WI38 (cell line): ENCODE results near the gene GLB1L2.

Experiments used
- H3K4me3 ChIP-seq: 2 replicates; pipeline ENCODE4 v1.5.1; 2011; ENCODE audit warnings: low read depth, mild to moderate bottlenecking, control low read depth, low read length
- CTCF ChIP-seq: IDR thresholded peaks from 2 replicates; pipeline ENCODE4 v1.5.1; 2012; ENCODE audit warnings: low read depth, mild to moderate bottlenecking, control low read depth, low read length

GLB1L2 gene

GRCh38 chr11:134390706-134391569 is 59.1 kb downstream of the GLB1L2 start:
- TF ChIP-seq CTCF, result no peak
- H3K4me3 ChIP-seq, result no peak overlapping the region

- TF ChIP-seq CTCF, result no peak
- H3K4me3 ChIP-seq, result no peak overlapping the region
Observed at GRCh38 chr11:134391656-134392055, 59.9 kb downstream of the GLB1L2 start.

- no peak overlapping the region for H3K4me3 ChIP-seq
- TF ChIP-seq CTCF, result no peak
Observed at GRCh38 chr11:134392953-134393615, 61.3 kb downstream of the GLB1L2 start.

- TF ChIP-seq CTCF, result no peak
Observed at GRCh38 chr11:134393638-134394037, 61.9 kb downstream of the GLB1L2 start.

GRCh38 chr11:134394311-134394710 is 62.5 kb downstream of the GLB1L2 start:
- H3K4me3 ChIP-seq, result no peak overlapping the region
- no peak for TF ChIP-seq CTCF

More at GRCh38 chr11:134393638-134394037, 61.9 kb downstream of the GLB1L2 start:
- no peak overlapping the region for H3K4me3 ChIP-seq

- TF ChIP-seq CTCF, result no peak
Observed at GRCh38 chr11:134395002-134395401, 63.2 kb downstream of the GLB1L2 start.

More at GRCh38 chr11:134395002-134395401, 63.2 kb downstream of the GLB1L2 start:
- H3K4me3 ChIP-seq, result no peak overlapping the region
